K562 (cell line): ENCODE measurements around the gene PRKCQ. TPM values are rescaled to one million over a fixed set of nuclear protein-coding genes. Genes with fewer than 3 reads are reported as not detected.

Experiments used
- ATAC-seq: fragments of 200-7000 bp; cut with Tn5 transposase; 3 replicates; pipeline ENCODE4 v1.9.1; 2020; ENCODE audit warnings: moderate library complexity
- BruUV-seq: library from RNA; stranded (reverse); fragments of 400-500 nt; replicated peaks from 2 replicates; lab custom pipeline; 2021; lab: Mats Ljungman, UMichigan
- CTCF ChIA-PET: fragments of 300-600 bp; formaldehyde crosslinking; extraction: SDS; loops from one replicate; lab custom pipeline; 2021; ENCODE audit warnings: low intra/inter-chr PET ratio; lab: Yijun Ruan, JAX
- POLR2A ChIA-PET: fragments of 300-600, 350-650 bp; sonication (Branson Sonifier 250); formaldehyde crosslinking; extraction: SDS; loops from one replicate; lab custom pipeline; 2021; ENCODE audit warnings: antibody characterized with exemption, inconsistent platforms; lab: Yijun Ruan, JAX
- DNase-seq, 4 experiments: peaks; one replicate each; pipeline versions ENCODE4 v3.0.0 to v3.0.0-alpha.2; 2011 to 2018; ENCODE audit warnings: low spot score in 3 of 4, mixed read lengths in 3 of 4; ENCODE audit errors: extremely low read depth in 1 of 4
- FAIRE-seq: peaks from 2 replicates; lab custom pipeline; 2011; peaks lifted over from hg19 to GRCh38; lab: Jason Lieb, UNC
- H2AFZ ChIP-seq: 2 replicates; pipeline ENCODE4 v1.6.0; 2011; ENCODE audit warnings: low read depth, low read length, control low read depth, inconsistent platforms
- H3K27ac ChIP-seq: fragments of 200-600 bp; 3 replicates; pipeline ENCODE4 v1.8.0; 2011; ENCODE audit warnings: low read depth, mild to moderate bottlenecking, control low read depth, inconsistent platforms, low read length, moderate library complexity, mixed read lengths; ENCODE audit errors: extremely low read depth
- H3K27me3 ChIP-seq, 2 experiments: fragments of 300-600 bp in 1 of 2; 2 replicates in 1 of 2; 3 replicates in 1 of 2; pipeline versions ENCODE4 v1.6.0 to v1.8.0; 2011; ENCODE audit warnings: inconsistent platforms in 2 of 2, low read length in 2 of 2, mild to moderate bottlenecking in 1 of 2, mixed read lengths in 1 of 2, moderate library complexity in 1 of 2; ENCODE audit not compliant: control insufficient read depth in 2 of 2, insufficient read depth in 2 of 2
- H3K36me3 ChIP-seq: fragments of 300-600 bp; 3 replicates; pipeline ENCODE4 v1.8.0; 2011; ENCODE audit warnings: mild to moderate bottlenecking, low read length, inconsistent platforms; ENCODE audit not compliant: control insufficient read depth, insufficient read depth
- H3K4me1 ChIP-seq, 2 experiments: fragments of 200-600 bp in 1 of 2; replicated peaks in 1 of 2; 2 replicates in 1 of 2; 3 replicates in 1 of 2; pipeline versions ENCODE4 v1.5.1 to v1.8.0; 2011; ENCODE audit warnings: inconsistent platforms in 2 of 2, low read length in 2 of 2, mild to moderate bottlenecking in 1 of 2, mixed read lengths in 1 of 2, moderate library complexity in 1 of 2; ENCODE audit not compliant: control insufficient read depth in 2 of 2, insufficient read depth in 2 of 2
- H3K4me2 ChIP-seq: 2 replicates; pipeline ENCODE4 v1.6.1; 2011; ENCODE audit warnings: low read length, control low read depth, inconsistent platforms, mixed read lengths; ENCODE audit not compliant: insufficient read depth
- H3K4me3 ChIP-seq: fragments of 200-600 bp; sonication (generic), shearing (Covaris generic); 2 replicates; pipeline ENCODE4 v1.5.1; 2016; ENCODE audit warnings: control low read depth, inconsistent platforms
- H3K79me2 ChIP-seq: fragments of 200-600 bp; 3 replicates; pipeline ENCODE4 v1.8.0; 2011; ENCODE audit warnings: low read length, inconsistent platforms; ENCODE audit not compliant: control insufficient read depth, insufficient read depth
- H3K9ac ChIP-seq, 2 experiments: 2 replicates each; pipeline versions ENCODE4 v1.6.0 to v1.6.1; 2011; ENCODE audit warnings: low read depth in 2 of 2, low read length in 2 of 2, control low read depth in 1 of 2, inconsistent platforms in 1 of 2, mild to moderate bottlenecking in 1 of 2, mixed read lengths in 1 of 2; ENCODE audit not compliant: insufficient read depth in 1 of 2
- H3K9me1 ChIP-seq: one replicate; pipeline ENCODE4 v1.6.0; 2011; ENCODE audit warnings: inconsistent platforms, mild to moderate bottlenecking, low read length, moderate library complexity; ENCODE audit not compliant: control insufficient read depth, insufficient read depth
- H3K9me3 ChIP-seq: replicated peaks from 2 replicates; pipeline ENCODE4 v1.5.1; 2011; ENCODE audit warnings: low read depth, low read length, inconsistent platforms; ENCODE audit not compliant: control insufficient read depth, insufficient read depth
- H4K20me1 ChIP-seq: replicated peaks from 2 replicates; pipeline ENCODE4 v1.6.1; 2011; ENCODE audit warnings: low read length, inconsistent platforms, mixed read lengths; ENCODE audit not compliant: control insufficient read depth, insufficient read depth
- BRCA1 ChIP-seq, 2 experiments: fragments of 450-650 bp in 1 of 2; sonication (generic) in 1 of 2; formaldehyde crosslinking in 1 of 2; IDR thresholded peaks; 2 replicates each; pipeline versions ENCODE4 v1.5.0 to v1.6.1; 2017 to 2020; ENCODE audit warnings: mild to moderate bottlenecking in 1 of 2, missing genetic modification reagents in 1 of 2
- CBX8 ChIP-seq: fragments of 200-600 bp; sonication (generic); IDR thresholded peaks from 2 replicates; pipeline ENCODE4 v1.6.1; 2012; ENCODE audit warnings: borderline replicate concordance, mixed run types, low read depth, mild to moderate bottlenecking, moderate library complexity, mixed read lengths, low read length, control low read depth, inconsistent platforms; ENCODE audit not compliant: poor library complexity, severe bottlenecking; ENCODE audit errors: extremely low read depth
- CREB3L1 ChIP-seq: fragments of 450-650 bp; IDR thresholded peaks from 2 replicates; pipeline ENCODE4 v1.6.1; 2014; ENCODE audit warnings: low read depth, mild to moderate bottlenecking, moderate library complexity, borderline replicate concordance
- ERF ChIP-seq: fragments of 450-650 bp; formaldehyde crosslinking; IDR thresholded peaks from 2 replicates; pipeline ENCODE4 v1.4.0; 2020; ENCODE audit warnings: mild to moderate bottlenecking, mixed read lengths
- HSF4 ChIP-seq: fragments of 250-450 bp; sonication (Bioruptor Pico); IDR thresholded peaks from 2 replicates; pipeline ENCODE4 v2.1.2; 2022; ENCODE audit warnings: mild to moderate bottlenecking, moderate library complexity, borderline replicate concordance
- MEF2A ChIP-seq: IDR thresholded peaks from 2 replicates; pipeline ENCODE4 v1.6.1; 2011; ENCODE audit warnings: low read depth, mild to moderate bottlenecking, low read length, moderate library complexity; ENCODE audit not compliant: control insufficient read depth
- MTF1 ChIP-seq: fragments of 250-450 bp; sonication (Bioruptor Pico); IDR thresholded peaks from 2 replicates; pipeline ENCODE4 v1.9.0; 2021; ENCODE audit warnings: moderate library complexity, mild to moderate bottlenecking, inconsistent platforms, borderline replicate concordance
- NCOA1 ChIP-seq: fragments of 450-650 bp; IDR thresholded peaks from 2 replicates; pipeline ENCODE4 v1.6.1; 2016; ENCODE audit warnings: low read depth
- NEUROD1 ChIP-seq: fragments of 150-350 bp; IDR thresholded peaks from 2 replicates; pipeline ENCODE4 v1.6.1; 2014; ENCODE audit warnings: borderline replicate concordance, low read length, low read depth; ENCODE audit not compliant: partially characterized antibody
- NFATC3 ChIP-seq: fragments of 450-650 bp; IDR thresholded peaks from 2 replicates; pipeline ENCODE4 v1.6.1; 2017; ENCODE audit warnings: mild to moderate bottlenecking
- PTRF ChIP-seq: fragments of 450-650 bp; IDR thresholded peaks from 2 replicates; pipeline ENCODE4 v1.6.1; 2016; ENCODE audit warnings: mild to moderate bottlenecking, missing genetic modification characterization, missing compliant biosample characterization
- RBFOX2 ChIP-seq: fragments of 200-400 bp; formaldehyde crosslinking; IDR thresholded peaks from 2 replicates; pipeline ENCODE4 v1.6.1; 2017; ENCODE audit warnings: low read depth, mild to moderate bottlenecking, low read length, moderate library complexity
- RBM22 ChIP-seq: fragments of 200-400 bp; formaldehyde crosslinking; IDR thresholded peaks from 2 replicates; pipeline ENCODE4 v1.6.1; 2018; ENCODE audit warnings: low read length, low read depth; ENCODE audit not compliant: poor library complexity, severe bottlenecking
- SIN3B ChIP-seq: fragments of 450-650 bp; IDR thresholded peaks from 2 replicates; pipeline ENCODE4 v1.6.1; 2017; ENCODE audit warnings: low read depth, mild to moderate bottlenecking, moderate library complexity
- TAL1 ChIP-seq: fragments of 450-650 bp; IDR thresholded peaks from 2 replicates; pipeline ENCODE4 v1.6.1; 2016; ENCODE audit warnings: mild to moderate bottlenecking
- TFAM ChIP-seq: fragments of 250-450 bp; sonication (Bioruptor Pico); conservative IDR thresholded peaks from 2 replicates; pipeline ENCODE4 v1.5.0; 2021; ENCODE audit warnings: mild to moderate bottlenecking, moderate library complexity
- ZFP1 ChIP-seq: fragments of 450-650 bp; formaldehyde crosslinking; IDR thresholded peaks from 2 replicates; pipeline ENCODE4 v1.4.0; 2020; ENCODE audit warnings: mild to moderate bottlenecking, mixed read lengths
- ZNF184 ChIP-seq: sonication (generic); formaldehyde crosslinking; IDR thresholded peaks from 2 replicates; pipeline ENCODE4 v1.5.0; 2020; ENCODE audit warnings: missing genetic modification reagents
- ZNF224 ChIP-seq: sonication (generic); formaldehyde crosslinking; IDR thresholded peaks from 2 replicates; pipeline ENCODE4 v1.8.0; 2022; ENCODE audit warnings: mild to moderate bottlenecking, missing genetic modification reagents
- ZNF384 ChIP-seq: IDR thresholded peaks from 2 replicates; pipeline ENCODE4 v1.6.1; 2012; ENCODE audit warnings: low read depth, low read length, improper control_type of control experiment
- ZNF445 ChIP-seq: fragments of 250-450 bp; sonication (Bioruptor Pico); IDR thresholded peaks from 2 replicates; pipeline ENCODE4 v1.4.0; 2020; ENCODE audit warnings: low read depth, mild to moderate bottlenecking, moderate library complexity
- ZNF79 ChIP-seq: fragments of 250-450 bp; sonication (Bioruptor Pico); IDR thresholded peaks from 2 replicates; pipeline ENCODE4 v1.4.0; 2020; ENCODE audit warnings: low read depth, mild to moderate bottlenecking, moderate library complexity
- WGBS: fragments of 100-300 bp; shearing (Covaris generic); methylation state at CpG from one replicate; pipeline ENCODE4 v1.1.6; 2016; ENCODE audit warnings: low coverage, mixed read lengths; ENCODE audit not compliant: insufficient coverage; ENCODE audit errors: missing lambda C conversion rate; 5-methylcytosine and 5-hydroxymethylcytosine counted together
- in situ Hi-C: fragments of 300-500 bp; cut with MboI; formaldehyde crosslinking; loops from 4 replicates; pipeline ENCODE4 v1.15.0; 2018; ENCODE audit warnings: inconsistent platforms, mixed read lengths
- intact Hi-C: fragments of 100-400 bp; cut with micrococcal nuclease; formaldehyde crosslinking; loops from 2 replicates; pipeline ENCODE4 v1.14.2; 2022
- polyA plus RNA-seq, 8 experiments: library from polyadenylated mRNA; depleted of rRNA in 4 of 8; stranded (reverse) in 5 of 8; unstranded in 3 of 8; fragments of >200 nt; fragmentation: Nextera tagmentation in 2 of 8; fragmentation: Illumina TruSeq in 1 of 8; extraction: Ambion mirVana in 2 of 8; extraction: Trizol in 1 of 8; gene quantifications; 2 replicates each; pipeline versions ENCODE4 v1.2.1 to v1.2.3, GENCODE V29; 2011 to 2014; ENCODE audit warnings: inconsistent platforms in 1 of 8, missing spikeins in 1 of 8
- total RNA-seq, 7 experiments: library from RNA; depleted of rRNA in 6 of 7; stranded (reverse); fragments of >200 nt in 6 of 7; fragmentation: Illumina TruSeq in 2 of 7; extraction: Trizol in 2 of 7; gene quantifications; 2 replicates each; pipeline versions ENCODE4 v1.2.1 to v1.2.3, GENCODE V29; 2011 to 2021; ENCODE audit warnings: low replicate concordance in 1 of 7

PRKCQ gene
- total and polyA plus RNA-seq, 9 of the 15 experiments (the other 6 are each of a cell fraction or from before 2014, with no cell fraction given) = 4.4 to 23.3 (median 14.6) TPM

DNA sequence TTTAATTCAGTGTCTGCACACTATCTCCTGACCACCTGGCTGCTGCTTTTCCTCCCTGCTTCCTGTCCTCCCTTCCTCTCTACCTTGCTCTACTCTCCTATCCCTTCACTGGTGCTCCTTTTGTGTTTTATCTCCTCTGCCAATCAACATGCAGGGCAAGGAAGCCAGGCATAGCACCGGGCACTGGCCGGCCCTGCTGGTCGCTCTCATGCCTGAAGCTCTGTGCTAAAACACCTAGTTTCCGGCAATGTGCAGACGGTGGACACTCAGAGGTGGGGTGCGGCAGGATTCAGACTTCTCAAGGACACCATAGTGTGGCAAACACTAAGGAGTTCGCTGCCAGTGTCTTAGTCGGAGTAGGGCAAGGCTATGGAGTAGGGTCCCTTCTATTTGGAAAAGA, 177.1 kb downstream of the PRKCQ start (continued):
- TF ChIP-seq NEUROD1 (no peak), NFATC3 (no peak), ZNF384 (no peak), HSF4 (CRISPR knock-in tag) (no peak)

- intact Hi-C loops (loop anchor here (5.0 kb wide), 1 partner anchor 315 kb away; the partner anchor contains the start of gene RBM17), in situ Hi-C loops (no loop called here)
- Histone ChIP-seq H3K9me3 (no peaks in the 10 kb centered on the region), H3K36me3 (no peaks in the 10 kb centered on the region), H3K4me3 (no peak overlapping the region), H3K4me1 (peaks cover 0 to 3% of the 10 kb centered on the region in 2 experiments; a peak in 3 of 5 replicates), H3K4me2 (no peak overlapping the region), H3K9ac (no peak overlapping the region), H3K79me2 (no peaks in the 10 kb centered on the region), H3K27ac (no peak overlapping the region), H3K27me3 (peaks cover 5 to 35% of the 10 kb centered on the region in 2 experiments), H3K9me1 (no peaks in the 10 kb centered on the region), H4K20me1 (no peaks in the 10 kb centered on the region), H2AFZ (no peak overlapping the region)
- WGBS = 4% methylated on average over 7 of the region's 9 CpGs
- DNase-seq (no peak), FAIRE-seq (no peak), ATAC-seq (no peak; the same call in 2 of the 3 replicates)
- ChIA-PET CTCF (interaction anchor here (1.0 to 3.9 kb wide), 5 partner anchors 199 to 1587 kb away, joined by 3 to 37 read pairs (median 7); partner anchors contain the start of gene PFKFB3), POLR2A (interaction anchor here (0.8 to 1.5 kb wide), 4 partner anchors 200 to 513 kb away, joined by 3 to 5 read pairs (median 4); partner anchors contain the start of genes ANKRD16, FBH1 and PFKFB3)
- no TSS peak for BruUV-seq
- no peak for TF ChIP-seq TFAM (CRISPR knock-in tag)
- TF ChIP-seq RBFOX2 = no peak
- TF ChIP-seq SIN3B = no peak
- no peak for TF ChIP-seq RBM22
- no peak for TF ChIP-seq NCOA1
- no peak for TF ChIP-seq ZNF445 (CRISPR knock-in tag)
- TF ChIP-seq CBX8 = no peak
- no peak for TF ChIP-seq TAL1
- TF ChIP-seq ERF (CRISPR knock-in tag) = no peak
- TF ChIP-seq CREB3L1 = no peak
- TF ChIP-seq MTF1 (CRISPR knock-in tag) = no peak
- no peak for TF ChIP-seq BRCA1 (IDR thresholded peaks at IDR 0.05)
- TF ChIP-seq BRCA1 (CRISPR knock-in tag; IDR thresholded peaks at IDR 0.05) = no peak
- TF ChIP-seq ZNF79 (CRISPR knock-in tag) = no peak
- no peak for TF ChIP-seq MEF2A
- TF ChIP-seq PTRF = no peak
- no peak for TF ChIP-seq ZFP1 (CRISPR knock-in tag)
- no peak for TF ChIP-seq ZNF184 (CRISPR knock-in tag)
- TF ChIP-seq ZNF224 (CRISPR knock-in tag) = no peak
Measured at GRCh38 chr10:6402349-6402709, 177.7 kb downstream of the PRKCQ start.
